Lung microvascular endothelial cell (primary cell): ENCODE results near the gene SRSF8. TPM values are rescaled to one million over a fixed set of nuclear protein-coding genes. Genes with fewer than 3 reads are reported as not detected.
A peak's percentile ranks its signal among the peaks of the same experiment; 100 is the strongest.
"Not testable (repeated sequence)": the region's sequence is repeated elsewhere in the genome, so short reads cannot be mapped to it uniquely, and the experiment has no call there.

Source experiments
- DNase-seq, 2 donors: peaks; one replicate each; pipeline versions ENCODE4 v3.0.0 to v3.0.0-alpha.2; 2010; ENCODE audit warnings: low read depth in 2 of 2
- total RNA-seq: library from RNA; depleted of rRNA; stranded (reverse); fragments of >200 nt; gene quantifications from 2 replicates; pipeline ENCODE4 v1.2.1, GENCODE V29; 2014

SRSF8 gene
- total RNA-seq, 1 donor from 2014 or later, result 20.4 TPM

DNA sequence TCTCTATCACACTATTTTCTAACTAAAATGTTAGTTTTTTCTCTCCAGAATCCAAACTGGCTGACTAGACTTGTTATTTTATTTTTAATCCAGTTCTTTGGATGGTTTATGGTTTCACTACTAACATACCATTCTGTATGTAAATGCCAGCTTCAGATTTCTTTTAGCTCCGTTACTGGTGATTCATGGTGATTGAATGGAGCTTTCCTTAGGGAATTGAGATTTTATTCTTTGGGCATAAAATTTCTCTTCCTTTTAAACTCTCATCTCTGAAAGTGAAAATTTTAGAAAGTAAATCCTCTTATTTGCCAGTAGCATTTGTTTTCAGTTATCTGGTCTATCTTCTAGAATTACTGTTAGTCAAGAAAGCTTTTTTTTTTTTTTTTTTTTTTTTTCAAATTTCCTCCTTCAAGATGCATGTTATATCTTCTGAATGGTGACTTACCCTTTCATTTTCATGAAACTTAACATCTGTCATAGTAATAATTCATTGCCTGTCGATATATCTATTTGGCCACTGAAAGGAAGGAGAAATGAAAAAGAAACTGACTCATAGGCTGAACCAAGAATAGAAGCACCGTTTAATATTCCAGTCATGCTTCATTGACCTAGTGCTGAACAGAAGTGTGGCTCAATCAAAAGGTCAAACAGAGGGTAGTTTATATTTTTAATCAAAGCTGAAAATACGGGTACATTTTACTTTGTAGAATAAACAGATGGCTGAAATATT lies 29.3 kb downstream of the SRSF8 start:
- DNase-seq, result peak in 1 of 2 donors; percentile 68

DNA sequence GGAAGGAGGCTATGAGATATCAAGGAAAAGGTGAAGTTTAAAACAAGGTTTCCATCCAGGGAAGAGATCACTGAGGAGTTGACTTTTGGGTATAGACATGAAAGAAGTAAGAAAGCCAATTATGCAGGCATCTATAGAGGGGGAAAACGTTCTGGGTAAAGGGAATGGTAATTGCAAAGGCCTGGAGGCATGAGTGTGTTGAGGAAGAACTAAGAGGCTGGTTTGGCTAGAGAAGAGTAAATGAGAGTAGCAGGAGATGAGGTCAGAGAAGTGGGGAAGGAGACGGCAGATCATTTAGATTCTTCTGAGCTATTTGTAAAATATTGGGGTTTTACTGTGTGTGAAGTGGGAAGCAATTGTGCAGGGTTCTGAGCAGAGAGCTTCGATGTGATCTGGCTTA lies 30.5 kb downstream of the SRSF8 start:
- DNase-seq, result no peak

DNA sequence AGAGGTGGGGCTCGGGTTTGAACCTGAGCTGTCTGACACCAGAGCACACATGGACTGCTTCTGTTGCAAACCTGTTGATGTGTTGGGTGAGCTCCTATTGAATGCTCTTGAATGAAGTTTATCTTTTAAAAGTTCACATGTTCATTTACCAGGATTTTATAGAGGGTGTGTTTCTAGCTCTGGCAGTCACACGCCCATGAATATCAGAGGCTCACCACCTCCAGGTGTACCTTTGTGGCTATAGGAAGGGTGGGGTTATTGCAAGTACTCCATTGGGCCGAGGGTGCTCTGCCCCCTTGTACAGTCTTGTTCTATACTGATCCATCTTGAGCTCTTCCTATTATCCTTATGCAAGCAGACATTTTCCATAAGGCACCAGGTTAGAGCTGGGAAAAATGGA lies 32.1 kb downstream of the SRSF8 start:
- DNase-seq, result no peak

- no peak for DNase-seq
These were observed 33.5 kb downstream of the SRSF8 start for GRCh38 chr11:95100191-95100648.

- peak in 1 of 2 donors; percentile 84 for DNase-seq
These were observed 34.3 kb downstream of the SRSF8 start for GRCh38 chr11:95100856-95101507.

DNA sequence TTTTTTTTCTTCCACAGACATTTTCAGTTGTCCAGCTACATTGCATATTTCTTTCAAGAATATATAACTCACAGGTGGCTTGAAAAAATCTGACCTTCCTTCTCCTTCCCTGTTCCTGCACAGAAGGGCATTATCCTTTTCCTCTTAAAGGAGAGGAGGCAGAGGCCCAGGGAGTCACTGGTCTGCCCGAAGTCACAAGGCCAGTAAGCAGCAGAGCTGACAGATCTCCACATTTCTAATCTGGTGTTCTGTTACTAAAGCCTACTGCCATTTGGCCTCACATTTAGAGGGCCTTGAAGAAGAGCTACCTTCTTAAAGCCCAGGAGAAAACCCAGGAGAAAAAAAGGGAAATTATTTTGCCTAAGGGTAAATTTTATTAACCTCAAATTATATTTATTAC lies 35.2 kb downstream of the SRSF8 start:
- no peak for DNase-seq

DNA sequence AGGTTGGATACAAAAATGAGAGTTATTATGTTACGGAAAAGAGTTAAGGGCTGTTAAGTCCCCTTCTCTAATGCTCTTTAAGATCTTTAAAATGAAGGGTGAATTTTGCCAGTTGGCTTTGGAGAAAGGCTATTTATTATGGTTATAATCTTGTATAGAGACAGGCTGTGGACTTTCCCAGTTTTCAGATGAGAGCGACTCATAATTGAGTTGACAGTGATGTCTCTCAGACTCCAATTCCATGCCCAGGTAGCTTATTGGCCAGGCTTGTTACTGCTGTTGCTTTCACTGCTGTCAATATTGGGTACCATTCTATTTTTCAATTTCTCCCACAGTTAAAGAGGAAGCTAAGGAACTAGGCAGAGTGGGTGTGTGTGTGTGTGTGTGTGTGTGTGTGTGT lies 36.0 kb downstream of the SRSF8 start:
- DNase-seq, result no peak

GRCh38 chr11:95103701-95104100 lies 37.0 kb downstream of the SRSF8 start:
- DNase-seq, result no peak

DNA sequence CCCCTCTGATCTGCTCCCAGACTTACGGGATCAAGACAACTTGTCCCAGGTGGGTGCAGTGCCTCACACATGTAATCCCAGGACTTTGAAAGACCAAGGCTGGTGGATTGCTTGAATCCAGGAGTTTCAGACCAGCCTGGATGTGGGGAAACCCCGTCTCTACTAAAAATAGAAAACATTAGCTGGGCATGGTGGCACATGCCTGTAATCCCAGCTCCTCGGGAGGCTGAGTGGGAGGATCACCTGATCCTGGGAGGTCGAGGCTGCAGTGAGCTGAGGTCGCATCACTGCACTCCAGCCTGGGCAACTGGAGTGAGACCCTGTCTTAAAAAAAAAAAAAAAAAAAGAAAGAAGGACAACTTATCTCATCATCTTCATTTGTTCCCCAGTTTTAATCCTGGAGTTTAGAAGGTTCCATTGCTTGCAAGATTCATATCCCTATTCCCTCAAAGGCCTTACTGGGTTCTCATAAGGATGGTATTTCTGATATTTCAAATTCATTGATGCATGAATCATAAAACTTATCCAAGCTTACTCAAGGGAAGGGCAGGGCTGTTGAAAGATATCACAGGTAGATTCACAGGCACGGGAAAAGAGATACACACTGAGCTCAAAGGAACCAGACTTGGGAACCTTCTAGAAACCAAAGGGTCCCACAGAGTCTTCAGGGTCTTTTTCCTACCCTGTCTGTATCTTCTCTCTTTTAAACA lies 37.6 kb downstream of the SRSF8 start:
- no peak for DNase-seq

- DNase-seq, result no peak
These were observed 38.1 kb downstream of the SRSF8 start for GRCh38 chr11:95104856-95105255.

DNA sequence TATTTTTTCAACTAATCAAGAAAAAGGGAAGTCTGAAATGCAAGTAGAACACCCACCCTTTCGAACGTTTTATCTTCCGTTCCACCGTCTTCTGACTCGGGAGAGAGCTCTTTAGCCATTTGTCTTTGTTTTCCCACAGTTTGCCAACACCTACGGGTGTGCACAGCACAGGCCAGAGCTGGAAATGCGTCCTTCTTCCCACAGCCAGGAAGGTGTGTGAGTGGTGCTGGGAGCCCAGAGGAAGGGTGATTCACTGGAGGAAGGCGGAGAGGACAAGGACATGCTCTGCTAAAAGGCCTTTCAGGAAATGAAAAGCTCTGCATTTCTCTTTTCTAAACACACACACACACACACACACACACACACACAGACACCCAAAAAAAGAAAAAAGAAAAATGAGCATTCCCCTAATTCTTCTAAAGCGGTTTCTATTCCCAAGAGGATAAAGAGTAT lies 41.5 kb downstream of the SRSF8 start:
- DNase-seq, result peak; percentile 90 to 96

DNA sequence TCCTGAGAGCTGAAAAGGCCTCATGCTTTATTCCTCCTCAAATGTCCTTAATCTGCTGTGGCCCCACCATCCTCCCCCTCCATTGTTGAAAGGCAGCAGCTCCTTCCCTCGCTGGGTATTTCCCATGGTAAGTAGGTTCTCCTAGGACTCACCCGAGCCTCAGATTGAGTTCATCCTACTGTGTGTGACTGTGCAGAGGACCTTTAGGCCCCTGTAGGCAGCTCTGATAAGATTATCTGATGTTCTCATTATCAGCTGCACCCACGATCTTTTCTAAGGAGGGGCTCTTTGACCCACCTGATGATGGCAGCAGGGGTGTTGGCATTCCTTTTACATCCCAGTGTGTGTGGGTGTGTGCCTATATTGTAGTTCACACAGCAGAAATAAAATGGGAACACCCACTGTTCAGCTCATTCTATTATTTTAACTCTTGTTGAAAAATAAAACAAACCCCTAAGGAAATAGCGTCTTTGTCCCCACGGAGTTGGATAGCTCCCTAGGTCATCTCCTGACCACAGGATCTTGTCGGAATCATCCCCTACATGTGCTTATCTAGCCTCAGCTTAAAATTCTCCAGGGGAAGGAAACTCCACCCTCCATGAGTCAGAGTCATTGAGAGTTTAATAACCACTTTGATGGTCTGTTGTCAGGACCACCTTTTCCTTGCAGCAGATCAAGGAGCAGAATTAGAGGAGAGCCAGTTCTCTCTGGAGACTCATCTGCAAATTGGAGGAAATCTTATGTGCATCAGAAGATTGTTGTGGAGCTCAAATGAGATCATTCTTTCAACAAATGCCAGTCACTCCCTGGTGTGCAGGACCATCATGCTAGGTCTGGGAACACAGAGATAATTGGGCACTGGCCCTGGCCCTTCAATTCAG lies 42.2 kb downstream of the SRSF8 start:
- DNase-seq, result peak; percentile 66 to 70

DNA sequence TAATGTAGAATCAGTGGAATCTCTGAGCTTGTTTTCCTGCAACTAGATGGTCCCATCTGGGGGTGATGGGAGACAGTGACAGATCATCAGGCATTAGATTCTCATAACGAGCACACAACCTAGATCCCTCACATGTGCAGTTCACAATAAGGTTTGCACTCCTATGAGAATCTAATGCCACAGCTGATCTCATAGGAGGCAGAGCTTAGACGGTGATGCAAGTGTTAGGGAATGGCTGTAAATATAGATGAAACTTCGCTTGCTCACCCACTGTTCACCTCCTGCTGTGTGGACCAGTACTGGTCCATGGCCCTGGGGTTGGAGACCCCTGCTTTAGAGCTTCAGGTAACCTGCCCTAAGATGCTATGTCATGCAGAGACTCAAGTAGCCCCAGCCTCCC lies 44.8 kb downstream of the SRSF8 start:
- not testable (repeated sequence) for DNase-seq

GRCh38 chr11:95111923-95112540 lies 45.3 kb downstream of the SRSF8 start:
- no peak for DNase-seq

- no peak for DNase-seq
These were observed 48.9 kb downstream of the SRSF8 start for GRCh38 chr11:95115597-95115996.

DNA sequence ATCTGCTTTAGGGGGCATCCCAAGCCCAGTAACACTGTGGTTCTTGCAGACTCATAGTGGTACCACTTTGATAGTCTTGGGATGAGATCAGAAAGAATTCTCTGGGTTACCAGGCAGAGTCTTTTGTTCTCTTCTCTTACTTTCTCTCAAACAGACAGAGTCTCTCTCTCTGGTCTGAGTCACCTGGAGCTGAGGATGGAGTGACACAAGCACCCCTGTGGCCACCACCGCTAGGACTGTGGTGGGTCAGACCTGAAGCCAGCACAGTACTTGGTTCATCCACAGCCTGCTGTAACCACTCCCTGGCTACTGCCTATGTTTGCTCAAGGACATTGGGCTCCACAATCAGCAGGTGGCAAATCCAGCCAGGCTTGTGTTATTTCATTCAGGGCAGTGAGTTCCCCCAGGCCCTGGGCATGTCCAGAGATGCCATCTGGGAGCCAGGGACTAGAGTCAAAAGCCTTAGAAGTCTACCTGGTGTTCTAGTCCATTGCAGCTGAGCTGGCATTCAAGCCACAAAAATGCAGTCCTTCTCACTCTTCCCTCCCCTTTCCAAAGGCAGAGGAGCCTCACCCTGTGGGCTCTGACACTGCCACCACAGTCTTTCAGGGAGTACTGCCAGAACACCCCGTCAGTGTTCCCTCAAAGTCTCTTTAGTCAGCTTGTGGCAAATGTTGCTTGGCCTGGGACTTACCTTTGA lies 52.8 kb downstream of the SRSF8 start:
- DNase-seq, result no peak
